ENCODE results near the gene ADCY5.

ADCY5 gene

DNA sequence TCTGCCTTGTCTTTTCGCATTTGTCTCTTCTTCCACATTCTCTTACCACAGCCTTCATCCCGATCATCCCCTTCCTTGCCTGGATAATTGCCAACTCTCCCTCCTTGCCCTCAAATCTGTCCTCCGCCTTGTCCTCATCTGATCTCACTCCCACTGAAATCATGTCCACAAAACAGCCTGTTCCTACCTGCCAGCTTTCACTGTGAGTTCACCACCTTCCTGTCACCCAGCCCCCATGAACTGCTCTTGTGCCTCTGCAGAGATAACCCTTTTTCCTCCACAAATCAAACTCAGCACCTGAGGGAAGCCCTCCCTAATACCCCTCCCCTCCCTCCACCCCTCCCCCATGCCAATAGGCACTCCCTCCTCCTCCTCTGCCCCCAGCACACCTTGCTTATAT, 4.8 kb upstream of the ADCY5 start:
- H3K9me3 ChIP-seq (ENCODE audit: control insufficient read depth in 1 of 2, low read length in 2 of 2): no peaks in the 10 kb centered on the region
- H3K4me3 ChIP-seq (ENCODE audit: low read depth in 1 of 2, low read length in 2 of 2): no peak overlapping the region
- H3K27me3 ChIP-seq (ENCODE audit: low read depth, low read length): peaks cover 6% of the 10 kb centered on the region
- H3K27ac ChIP-seq (ENCODE audit: low read length): no peak overlapping the region
- peaks cover 6 to 10% of the 10 kb centered on the region in 2 donors for H3K4me1 ChIP-seq (ENCODE audit: control insufficient read depth in 1 of 2, insufficient read depth in 2 of 2, low read length in 2 of 2)
- no peaks in the 10 kb centered on the region for H3K36me3 ChIP-seq (ENCODE audit: control insufficient read depth in 1 of 2, insufficient read depth in 2 of 2, low read length in 2 of 2)

DNA sequence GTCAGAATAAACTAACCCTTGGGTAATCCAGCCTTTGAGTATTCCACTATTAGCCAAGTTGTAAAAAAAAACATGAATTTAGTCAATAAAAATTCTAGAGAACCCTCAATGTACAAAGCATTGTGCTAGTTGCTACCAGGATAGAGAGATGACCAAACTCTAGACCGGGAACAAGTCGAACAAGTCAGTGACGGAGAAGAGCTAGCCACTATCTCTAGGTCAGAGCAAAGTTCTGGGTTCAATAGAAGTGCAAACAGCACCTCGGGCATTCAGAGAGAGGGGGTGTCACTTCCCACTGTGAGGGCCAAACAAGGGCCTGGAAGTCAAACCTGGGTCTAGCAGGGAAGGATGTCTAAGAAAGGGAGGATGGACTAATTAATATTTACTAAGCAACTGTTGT, 2.3 kb upstream of the ADCY5 start:
- H3K4me1 ChIP-seq (ENCODE audit: control insufficient read depth in 1 of 2, insufficient read depth in 2 of 2, low read length in 2 of 2): peaks cover 6 to 19% of the 10 kb centered on the region in 2 donors
- H3K4me3 ChIP-seq (ENCODE audit: low read depth in 1 of 2, low read length in 2 of 2): no peak overlapping the region
- peaks cover 6% of the 10 kb centered on the region for H3K27me3 ChIP-seq (ENCODE audit: low read depth, low read length)
- H3K9me3 ChIP-seq (ENCODE audit: control insufficient read depth in 1 of 2, low read length in 2 of 2): no peaks in the 10 kb centered on the region
- H3K27ac ChIP-seq (ENCODE audit: low read length): no peak overlapping the region
- no peaks in the 10 kb centered on the region for H3K36me3 ChIP-seq (ENCODE audit: control insufficient read depth in 1 of 2, insufficient read depth in 2 of 2, low read length in 2 of 2)

- no peaks in the 10 kb centered on the region for H3K9me3 ChIP-seq (ENCODE audit: control insufficient read depth in 1 of 2, low read length in 2 of 2)
- H3K27me3 ChIP-seq (ENCODE audit: low read depth, low read length): peaks cover 6% of the 10 kb centered on the region
- H3K4me3 ChIP-seq (ENCODE audit: low read depth in 1 of 2, low read length in 2 of 2): peak overlapping the region; percentile 39 to 80
- H3K27ac ChIP-seq (ENCODE audit: low read length): no peak overlapping the region
- H3K4me1 ChIP-seq (ENCODE audit: control insufficient read depth in 1 of 2, insufficient read depth in 2 of 2, low read length in 2 of 2): peaks cover 6 to 19% of the 10 kb centered on the region in 2 donors
- H3K36me3 ChIP-seq (ENCODE audit: control insufficient read depth in 1 of 2, insufficient read depth in 2 of 2, low read length in 2 of 2): no peaks in the 10 kb centered on the region
Measured at GRCh38 chr3:123449997-123450604, 1.2 kb upstream of the ADCY5 start.

GRCh38 chr3:123449102-123449996, 459 bp upstream of the ADCY5 start:
- no peak overlapping the region for H3K27ac ChIP-seq (ENCODE audit: low read length)
- no peaks in the 10 kb centered on the region for H3K9me3 ChIP-seq (ENCODE audit: control insufficient read depth in 1 of 2, low read length in 2 of 2)
- H3K36me3 ChIP-seq (ENCODE audit: control insufficient read depth in 1 of 2, insufficient read depth in 2 of 2, low read length in 2 of 2): no peaks in the 10 kb centered on the region
- H3K4me1 ChIP-seq (ENCODE audit: control insufficient read depth in 1 of 2, insufficient read depth in 2 of 2, low read length in 2 of 2): peaks cover 6 to 25% of the 10 kb centered on the region in 2 donors
- H3K4me3 ChIP-seq (ENCODE audit: low read depth in 1 of 2, low read length in 2 of 2): peak overlapping the region; percentile 39 to 80
- H3K27me3 ChIP-seq (ENCODE audit: low read depth, low read length): peaks cover 6% of the 10 kb centered on the region

GRCh38 chr3:123447749-123448517, 957 bp downstream of the ADCY5 start:
- Histone ChIP-seq H3K27me3 (ENCODE audit: low read depth, low read length) (peaks cover 6% of the 10 kb centered on the region), H3K9me3 (ENCODE audit: control insufficient read depth in 1 of 2, low read length in 2 of 2) (no peaks in the 10 kb centered on the region), H3K4me3 (ENCODE audit: low read depth in 1 of 2, low read length in 2 of 2) (peak overlapping the region; percentile 61 to 80), H3K36me3 (ENCODE audit: control insufficient read depth in 1 of 2, insufficient read depth in 2 of 2, low read length in 2 of 2) (no peaks in the 10 kb centered on the region), H3K27ac (ENCODE audit: low read length) (no peak overlapping the region), H3K4me1 (ENCODE audit: control insufficient read depth in 1 of 2, insufficient read depth in 2 of 2, low read length in 2 of 2) (peaks cover 6 to 36% of the 10 kb centered on the region in 2 donors)

- Histone ChIP-seq H3K4me1 (ENCODE audit: control insufficient read depth in 1 of 2, insufficient read depth in 2 of 2, low read length in 2 of 2) (peaks cover 6 to 36% of the 10 kb centered on the region in 2 donors), H3K4me3 (ENCODE audit: low read depth in 1 of 2, low read length in 2 of 2) (peak overlapping the region; percentile 61 to 80), H3K27me3 (ENCODE audit: low read depth, low read length) (peaks cover 6% of the 10 kb centered on the region)
Measured at GRCh38 chr3:123447416-123447748, 1.5 kb downstream of the ADCY5 start.

DNA sequence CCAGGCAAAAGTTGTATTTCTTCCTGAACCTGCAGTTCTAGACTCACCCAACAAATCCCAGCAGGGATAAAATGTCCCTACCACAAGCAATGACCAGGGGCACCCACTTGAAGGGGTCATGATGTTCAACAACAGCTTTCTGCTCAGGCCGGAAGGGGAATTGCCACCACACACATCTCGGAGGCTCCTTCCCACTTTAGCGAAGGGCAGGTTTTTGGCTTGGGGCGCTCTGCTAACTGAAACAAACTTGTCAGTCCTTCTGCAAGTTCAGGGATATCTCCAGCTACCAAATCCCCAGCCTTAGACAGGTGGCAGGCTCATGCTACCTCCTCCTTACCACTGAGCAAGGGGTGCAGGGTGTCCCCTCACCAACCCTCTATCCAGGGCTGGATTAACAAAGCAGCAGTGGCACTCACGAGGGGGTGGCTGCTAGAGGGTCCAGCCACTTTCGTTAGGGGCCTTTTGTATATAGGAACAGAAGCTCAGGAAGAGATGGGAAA, 2.2 kb downstream of the ADCY5 start:
- H3K27me3 ChIP-seq (ENCODE audit: low read depth, low read length): peaks cover 6% of the 10 kb centered on the region
- no peaks in the 10 kb centered on the region for H3K9me3 ChIP-seq (ENCODE audit: control insufficient read depth in 1 of 2, low read length in 2 of 2)
- peak overlapping the region; percentile 61 to 80 for H3K4me3 ChIP-seq (ENCODE audit: low read depth in 1 of 2, low read length in 2 of 2)
- H3K27ac ChIP-seq (ENCODE audit: low read length): peak overlapping the region; percentile 43
- H3K4me1 ChIP-seq (ENCODE audit: control insufficient read depth in 1 of 2, insufficient read depth in 2 of 2, low read length in 2 of 2): peaks cover 6 to 36% of the 10 kb centered on the region in 2 donors
- no peaks in the 10 kb centered on the region for H3K36me3 ChIP-seq (ENCODE audit: control insufficient read depth in 1 of 2, insufficient read depth in 2 of 2, low read length in 2 of 2)

More at GRCh38 chr3:123447416-123447748, 1.5 kb downstream of the ADCY5 start:
- peak overlapping the region; percentile 43 for H3K27ac ChIP-seq (ENCODE audit: low read length)
- no peaks in the 10 kb centered on the region for H3K9me3 ChIP-seq (ENCODE audit: control insufficient read depth in 1 of 2, low read length in 2 of 2)
- no peaks in the 10 kb centered on the region for H3K36me3 ChIP-seq (ENCODE audit: control insufficient read depth in 1 of 2, insufficient read depth in 2 of 2, low read length in 2 of 2)

GRCh38 chr3:123446210-123446609, 2.7 kb downstream of the ADCY5 start:
- peak overlapping the region; percentile 43 for H3K27ac ChIP-seq (ENCODE audit: low read length)
- peaks cover 6% of the 10 kb centered on the region for H3K27me3 ChIP-seq (ENCODE audit: low read depth, low read length)
- H3K4me3 ChIP-seq (ENCODE audit: low read depth in 1 of 2, low read length in 2 of 2): peak overlapping the region; percentile 61 to 80
- H3K9me3 ChIP-seq (ENCODE audit: control insufficient read depth in 1 of 2, low read length in 2 of 2): no peaks in the 10 kb centered on the region
- no peaks in the 10 kb centered on the region for H3K36me3 ChIP-seq (ENCODE audit: control insufficient read depth in 1 of 2, insufficient read depth in 2 of 2, low read length in 2 of 2)
- H3K4me1 ChIP-seq (ENCODE audit: control insufficient read depth in 1 of 2, insufficient read depth in 2 of 2, low read length in 2 of 2): peaks cover 6 to 36% of the 10 kb centered on the region in 2 donors

DNA sequence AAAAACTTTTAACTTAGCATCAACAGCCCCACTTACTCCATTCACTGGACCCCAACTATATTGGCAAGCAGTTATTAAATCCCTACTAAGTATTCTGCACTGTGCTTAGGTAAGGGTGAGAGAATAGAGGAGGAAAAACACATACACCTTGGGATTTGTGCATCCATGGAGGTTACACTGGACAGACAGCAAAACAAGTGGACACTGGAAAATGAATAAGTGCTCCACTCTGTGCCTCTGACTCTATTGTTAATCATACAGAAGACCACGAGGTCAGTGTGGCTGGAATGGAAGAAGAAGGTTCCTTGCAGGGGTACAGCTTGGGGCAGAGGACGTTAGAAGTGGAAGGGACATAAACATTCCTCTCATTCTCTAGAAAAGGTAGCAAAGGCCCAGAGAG, 3.2 kb downstream of the ADCY5 start:
- Histone ChIP-seq H3K4me1 (ENCODE audit: control insufficient read depth in 1 of 2, insufficient read depth in 2 of 2, low read length in 2 of 2) (peaks cover 6 to 36% of the 10 kb centered on the region in 2 donors), H3K9me3 (ENCODE audit: control insufficient read depth in 1 of 2, low read length in 2 of 2) (no peaks in the 10 kb centered on the region), H3K36me3 (ENCODE audit: control insufficient read depth in 1 of 2, insufficient read depth in 2 of 2, low read length in 2 of 2) (no peaks in the 10 kb centered on the region), H3K27ac (ENCODE audit: low read length) (no peak overlapping the region), H3K4me3 (ENCODE audit: low read depth in 1 of 2, low read length in 2 of 2) (peak overlapping the region; percentile 61 to 80), H3K27me3 (ENCODE audit: low read depth, low read length) (peaks cover 4% of the 10 kb centered on the region)

GRCh38 chr3:123444744-123445143, 4.1 kb downstream of the ADCY5 start:
- Histone ChIP-seq H3K36me3 (ENCODE audit: control insufficient read depth in 1 of 2, insufficient read depth in 2 of 2, low read length in 2 of 2) (no peaks in the 10 kb centered on the region), H3K9me3 (ENCODE audit: control insufficient read depth in 1 of 2, low read length in 2 of 2) (no peaks in the 10 kb centered on the region), H3K27me3 (ENCODE audit: low read depth, low read length) (no peaks in the 10 kb centered on the region), H3K4me1 (ENCODE audit: control insufficient read depth in 1 of 2, insufficient read depth in 2 of 2, low read length in 2 of 2) (peaks cover 0 to 28% of the 10 kb centered on the region in 2 donors), H3K4me3 (ENCODE audit: low read depth in 1 of 2, low read length in 2 of 2) (peak overlapping the region; percentile 61 to 80), H3K27ac (ENCODE audit: low read length) (no peak overlapping the region)

GRCh38 chr3:123444023-123444422, 4.9 kb downstream of the ADCY5 start:
- Histone ChIP-seq H3K27ac (ENCODE audit: low read length) (no peak overlapping the region), H3K4me1 (ENCODE audit: control insufficient read depth in 1 of 2, insufficient read depth in 2 of 2, low read length in 2 of 2) (peaks cover 0 to 28% of the 10 kb centered on the region in 2 donors), H3K36me3 (ENCODE audit: control insufficient read depth in 1 of 2, insufficient read depth in 2 of 2, low read length in 2 of 2) (no peaks in the 10 kb centered on the region), H3K27me3 (ENCODE audit: low read depth, low read length) (no peaks in the 10 kb centered on the region), H3K4me3 (ENCODE audit: low read depth in 1 of 2, low read length in 2 of 2) (peak overlapping the region; percentile 21 to 80), H3K9me3 (ENCODE audit: control insufficient read depth in 1 of 2, low read length in 2 of 2) (no peaks in the 10 kb centered on the region)

All from muscle layer of duodenum (tissue), 2 donors.